Activated CD4-positive, alpha-beta T cell treated with anti-CD3 and anti-CD28 coated beads, Interleukin-2, amount 50 U/mL, for 24 hours (primary cell): ENCODE results near the gene RIPK3.
A peak's percentile ranks its signal among the peaks of the same experiment; 100 is the strongest.
"Not testable (repeated sequence)": the region's sequence is repeated elsewhere in the genome, so short reads cannot be mapped to it uniquely, and the experiment has no call there.

Source experiments
- DNase-seq, 2 donors: peaks; one replicate each; pipeline ENCODE4 v3.0.0-alpha.2; 2020; ENCODE audit warnings: low read depth in 1 of 2, low spot score in 1 of 2

RIPK3 gene

DNA sequence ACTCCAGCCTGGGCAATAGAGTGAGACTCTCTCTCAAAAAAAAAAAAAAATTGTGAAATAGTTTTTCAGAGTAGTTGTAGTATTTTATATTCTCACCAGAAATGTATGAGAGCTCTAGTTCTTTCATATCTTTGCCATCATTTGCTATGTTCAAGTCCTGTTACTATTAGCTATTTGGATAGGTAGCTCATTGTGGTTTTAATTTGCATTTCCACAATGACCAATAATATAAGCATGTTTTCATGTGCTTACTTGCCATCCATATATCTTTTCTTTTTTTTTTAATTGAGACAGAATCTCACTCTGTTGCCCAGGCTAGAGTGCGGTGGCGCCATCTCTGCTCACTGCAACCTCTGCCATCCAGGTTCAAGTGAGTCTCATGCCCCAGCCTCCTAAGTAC is 8.4 kb upstream of the RIPK3 start:
- DNase-seq, result no peak

DNA sequence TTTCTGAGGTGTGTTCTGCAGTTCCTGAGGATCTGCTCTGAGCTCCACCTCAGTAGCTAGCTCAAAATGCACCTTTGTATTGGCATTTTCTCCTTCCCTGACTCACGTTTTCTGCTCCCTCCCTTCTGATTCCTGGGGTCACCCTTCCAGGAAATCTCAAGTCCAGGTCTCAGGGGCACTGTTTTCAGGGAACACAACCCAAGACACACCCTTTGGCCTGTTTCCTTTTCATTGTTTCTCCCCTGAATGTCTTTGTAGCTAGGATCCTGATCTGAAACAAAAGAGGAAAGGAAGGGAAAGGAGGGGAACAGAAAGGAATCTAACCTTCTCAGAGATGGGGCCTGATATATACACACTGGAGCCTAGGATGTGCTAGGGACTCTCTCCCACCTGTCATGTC is 7.3 kb upstream of the RIPK3 start:
- DNase-seq, result no peak

DNA sequence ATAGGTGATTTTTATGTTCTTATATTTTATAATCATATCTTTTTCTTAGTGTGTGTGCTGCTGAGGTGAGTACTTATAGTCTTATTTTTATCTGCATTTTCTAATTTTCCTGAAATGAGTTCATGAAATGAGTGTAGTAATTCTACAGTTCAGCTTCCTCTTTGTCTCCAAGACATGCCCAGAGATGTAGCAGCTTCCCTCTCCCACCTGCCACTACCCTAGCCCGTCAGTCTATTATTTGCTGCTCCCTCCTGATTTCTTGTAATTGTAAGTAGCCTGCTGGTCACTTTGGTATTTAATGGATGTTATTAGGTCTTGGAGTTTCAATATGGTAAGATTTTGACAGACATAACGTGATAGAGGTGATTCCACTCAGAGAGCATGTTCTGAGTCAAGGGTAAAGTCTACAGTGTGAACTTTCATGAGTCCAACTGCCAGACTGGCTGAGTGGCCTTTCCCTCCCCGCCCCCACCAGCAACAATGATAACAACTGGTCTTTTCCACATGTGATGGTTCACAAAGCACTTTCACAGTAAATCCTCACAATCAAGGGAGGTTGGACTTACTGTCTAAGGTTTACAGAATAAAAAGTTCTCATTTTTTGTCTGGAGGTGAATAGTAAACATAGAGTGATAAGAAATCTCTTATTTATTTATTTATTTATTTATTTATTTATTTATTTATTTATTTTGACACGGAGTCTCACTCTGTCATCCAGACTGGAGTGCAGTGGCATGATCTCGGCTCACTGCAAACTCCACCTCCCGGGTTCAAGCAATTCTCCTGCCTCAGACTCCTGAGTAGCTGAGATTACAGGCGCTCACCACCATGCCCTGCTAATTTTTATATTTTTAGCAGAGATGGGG is 4.2 kb upstream of the RIPK3 start:
- DNase-seq, result no peak

DNA sequence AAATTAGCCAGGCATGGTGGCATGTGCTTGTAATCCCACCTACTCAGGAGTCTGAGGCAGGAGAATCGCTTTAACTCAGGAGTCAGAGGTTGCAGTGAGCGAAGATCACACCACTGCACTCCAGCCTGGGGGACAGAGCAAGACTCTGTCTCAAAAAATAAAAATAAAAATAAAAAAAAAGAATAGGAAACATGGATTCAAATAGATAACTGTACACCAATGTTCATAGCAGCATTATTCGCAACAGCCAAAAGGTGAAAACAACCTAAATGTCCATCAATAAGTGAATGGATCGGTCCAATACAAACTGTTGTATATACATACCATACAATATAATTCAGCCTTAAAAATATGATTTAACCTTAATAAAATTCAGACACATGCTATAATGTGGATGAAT is 3.1 kb upstream of the RIPK3 start:
- DNase-seq, result no peak

DNA sequence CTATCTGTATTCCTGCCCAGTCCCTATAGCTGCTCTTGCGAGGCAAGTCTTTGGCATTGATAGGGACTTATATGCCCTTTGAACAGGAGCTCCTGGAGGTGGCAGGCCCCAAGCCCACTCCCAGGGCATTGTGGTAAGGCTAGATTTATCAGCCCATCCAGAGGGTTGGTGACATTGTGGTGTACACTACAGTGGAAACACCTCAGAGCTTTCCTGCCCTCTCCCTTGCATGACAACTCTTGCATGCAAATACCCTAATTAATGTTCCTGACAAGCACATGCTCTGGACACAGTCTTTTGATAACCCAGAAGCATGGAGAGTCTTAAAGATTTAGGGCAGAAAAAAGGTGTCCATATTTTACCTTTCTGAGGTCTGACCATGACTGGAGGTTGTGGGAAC is 815 bp upstream of the RIPK3 start:
- no peak for DNase-seq

DNA sequence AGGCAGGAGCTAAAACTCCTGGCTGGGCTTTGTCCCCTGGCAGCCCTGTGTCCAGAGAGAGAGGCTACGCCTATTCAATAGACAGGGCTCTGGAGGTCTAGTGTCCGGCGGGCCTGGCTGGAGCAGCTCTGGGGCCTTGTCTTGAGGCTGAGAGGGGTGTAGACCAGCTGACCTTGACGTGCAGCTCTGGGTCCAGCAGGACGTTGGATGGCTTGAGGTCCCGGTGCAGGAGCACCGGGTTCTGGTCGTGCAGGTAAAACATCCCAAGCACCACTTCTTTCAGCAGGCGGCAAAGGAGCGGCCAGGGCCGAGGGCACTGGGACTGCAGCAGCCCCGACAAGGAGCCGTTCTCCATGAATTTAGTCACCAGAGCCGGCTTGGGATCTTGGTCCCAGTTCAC is 948 bp downstream of the RIPK3 start:
- no peak for DNase-seq

DNA sequence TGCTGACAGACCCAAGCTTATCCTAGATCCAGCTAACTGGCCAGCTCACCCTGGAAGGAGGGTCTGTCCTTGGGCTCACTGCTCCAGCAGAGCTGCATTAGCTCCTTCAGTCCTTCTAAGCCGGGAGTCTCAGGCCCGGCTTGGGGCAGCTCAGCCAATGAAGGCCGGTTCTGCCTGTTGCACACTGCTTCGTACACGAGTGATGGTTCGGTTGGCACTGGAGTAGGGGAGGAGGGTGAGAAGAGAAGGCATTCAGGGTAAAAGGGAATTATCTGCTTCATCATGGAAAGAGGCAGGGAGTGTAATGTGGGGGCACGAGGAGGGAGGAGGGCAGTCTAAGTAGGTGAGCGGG is 2.0 kb downstream of the RIPK3 start:
- no peak for DNase-seq

DNA sequence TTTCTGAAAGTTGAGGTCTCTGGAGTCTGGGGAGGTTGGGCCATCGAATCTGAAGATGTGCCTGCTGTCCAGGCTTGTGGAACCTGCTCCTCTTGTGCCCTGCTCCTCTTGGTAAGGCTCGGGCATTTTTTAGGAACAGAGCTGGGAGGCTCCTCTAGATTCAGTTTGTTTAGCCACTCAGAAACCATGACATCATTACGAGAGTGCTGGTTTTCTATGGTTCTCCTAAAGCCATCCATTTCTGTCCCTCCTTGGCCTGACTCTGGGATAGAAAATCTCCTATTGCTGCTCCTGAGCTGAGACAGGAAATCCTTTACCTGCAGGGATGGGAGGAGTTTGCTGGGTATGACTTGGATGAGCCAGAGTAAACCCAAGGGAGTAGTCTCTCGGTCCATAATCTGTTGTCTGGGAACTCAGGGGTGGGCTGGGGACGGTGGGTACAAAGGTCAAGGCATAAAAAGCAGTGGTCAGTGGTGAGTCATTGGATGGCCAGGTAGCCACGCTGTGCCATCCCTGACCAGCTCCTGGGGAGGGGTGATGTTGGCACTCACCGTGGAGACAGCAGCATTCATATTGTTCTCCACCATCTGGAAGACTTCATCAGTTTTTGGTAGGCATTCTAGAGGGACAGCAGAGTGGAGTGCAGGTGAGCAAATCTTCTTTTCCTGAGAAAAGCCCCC is 2.5 kb downstream of the RIPK3 start:
- DNase-seq, result no peak

DNA sequence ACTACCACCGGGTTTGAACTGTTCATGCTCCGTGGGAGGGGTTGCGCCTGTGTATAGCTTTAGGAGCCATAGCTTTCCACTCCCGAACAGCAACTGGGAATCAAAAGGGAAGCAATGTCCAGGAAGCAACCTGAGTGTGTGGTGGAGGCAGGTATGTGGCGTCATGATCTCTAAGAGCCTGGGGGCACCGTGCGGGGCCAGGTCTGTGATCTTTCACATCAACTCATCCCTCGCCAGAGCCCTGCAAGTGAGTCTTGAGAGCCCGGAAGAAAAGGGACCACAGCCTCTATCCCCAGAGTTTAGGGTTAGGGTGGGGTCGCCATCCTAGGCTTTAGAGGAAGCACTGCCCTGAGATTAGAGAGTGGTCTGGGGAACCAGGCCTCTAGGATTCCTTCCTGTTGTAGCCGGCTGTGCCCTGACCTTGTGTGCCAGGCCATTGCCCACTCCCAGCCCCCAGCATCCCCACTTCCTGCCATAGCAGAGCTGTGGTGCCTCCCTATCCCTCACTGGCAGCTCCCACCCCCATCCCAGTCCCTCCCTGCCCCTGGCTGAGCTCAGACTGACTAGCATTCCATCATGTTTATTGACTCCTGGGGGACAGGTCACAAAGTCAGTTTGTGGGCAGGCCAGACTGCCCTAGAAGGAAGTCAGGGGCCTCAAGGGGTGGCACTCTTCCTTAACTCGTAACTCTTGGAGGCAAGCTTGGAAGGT is 4.2 kb downstream of the RIPK3 start:
- DNase-seq, result no peak

DNA sequence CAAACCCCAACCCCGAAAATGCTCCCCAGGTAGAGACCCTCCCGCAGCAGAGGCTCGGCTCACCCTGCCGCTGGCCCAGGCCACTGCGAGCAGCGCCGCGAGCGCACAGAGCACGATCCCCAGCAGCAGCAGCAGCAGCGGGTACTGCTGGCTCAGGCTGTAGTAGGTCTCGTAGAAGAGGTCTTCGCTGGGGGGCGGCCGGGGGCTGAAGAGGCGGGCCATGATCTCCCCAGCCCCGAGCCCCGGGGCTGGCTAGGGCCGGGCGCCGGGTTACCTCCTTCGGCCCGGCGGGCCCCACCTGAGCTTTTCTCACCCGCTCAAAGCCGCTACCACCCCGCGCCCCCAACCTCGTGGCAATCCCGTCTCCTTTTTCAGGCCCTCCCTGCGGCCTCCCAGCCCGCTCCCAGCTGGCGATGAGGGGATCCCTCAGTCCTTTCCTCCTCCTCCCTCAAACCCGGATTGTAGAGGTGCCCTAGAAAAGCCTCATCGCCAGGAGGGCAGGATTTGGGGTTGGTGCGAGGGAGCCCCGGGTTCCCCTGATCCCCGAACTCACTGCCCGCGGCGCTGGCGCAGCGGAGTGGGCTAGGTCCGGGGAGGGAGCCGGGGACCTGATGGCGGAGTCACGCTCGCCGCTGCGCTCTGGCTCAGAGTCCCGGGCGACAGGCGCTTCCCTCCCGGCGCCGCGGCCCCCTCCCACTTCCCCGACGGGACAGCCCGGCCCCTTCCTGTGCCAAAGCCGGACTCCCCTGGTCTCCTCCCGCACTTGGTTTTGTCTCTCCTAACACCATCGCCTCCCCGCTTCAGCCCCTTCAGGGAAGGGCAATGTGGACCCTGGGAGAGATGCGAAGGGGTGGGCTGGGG is 5.1 kb downstream of the RIPK3 start, which contains the start of gene ADCY4:
TSS of gene ADCY4 (minus strand) at position 641 of the 861 bp plus-strand sequence. CDS start at position 222, 419 bp downstream.
- DNase-seq, result no peak

DNA sequence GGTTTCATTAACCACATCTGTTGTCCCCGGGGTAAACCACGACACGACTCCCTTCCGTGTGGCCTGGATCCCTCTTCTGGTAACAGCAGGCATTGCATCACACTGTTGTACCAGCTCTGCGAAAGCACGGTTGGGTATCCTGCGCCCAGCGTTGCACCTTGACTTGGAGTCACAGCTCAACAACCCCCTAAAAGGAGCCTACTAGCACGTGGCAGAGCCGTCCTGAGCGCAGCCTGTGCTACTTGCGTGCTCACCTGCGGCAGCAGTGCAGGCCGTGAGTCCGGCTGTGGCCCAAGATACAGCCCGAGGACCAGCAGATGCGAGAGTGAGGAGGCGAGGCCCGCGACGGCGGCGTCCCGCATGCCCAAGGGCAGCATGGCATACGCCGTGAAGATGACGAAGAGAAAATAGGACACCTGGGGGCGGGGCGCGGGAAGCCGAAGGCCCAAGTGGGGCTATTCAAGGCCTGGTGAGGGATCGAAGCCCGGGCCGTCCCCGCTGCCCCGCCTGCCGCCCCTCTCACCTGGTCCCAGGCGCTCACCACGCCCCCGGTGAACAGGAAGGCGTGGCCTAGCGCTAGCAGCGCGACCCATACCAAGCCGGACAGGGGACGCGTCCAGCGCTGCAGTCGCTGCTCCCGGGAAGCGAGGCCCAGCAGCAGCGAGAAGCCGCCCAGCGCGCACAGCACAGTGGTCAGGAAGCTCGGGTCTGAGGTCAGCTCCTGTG is 7.4 kb downstream of the RIPK3 start:
- DNase-seq, result peak; percentile 55 to 84

DNA sequence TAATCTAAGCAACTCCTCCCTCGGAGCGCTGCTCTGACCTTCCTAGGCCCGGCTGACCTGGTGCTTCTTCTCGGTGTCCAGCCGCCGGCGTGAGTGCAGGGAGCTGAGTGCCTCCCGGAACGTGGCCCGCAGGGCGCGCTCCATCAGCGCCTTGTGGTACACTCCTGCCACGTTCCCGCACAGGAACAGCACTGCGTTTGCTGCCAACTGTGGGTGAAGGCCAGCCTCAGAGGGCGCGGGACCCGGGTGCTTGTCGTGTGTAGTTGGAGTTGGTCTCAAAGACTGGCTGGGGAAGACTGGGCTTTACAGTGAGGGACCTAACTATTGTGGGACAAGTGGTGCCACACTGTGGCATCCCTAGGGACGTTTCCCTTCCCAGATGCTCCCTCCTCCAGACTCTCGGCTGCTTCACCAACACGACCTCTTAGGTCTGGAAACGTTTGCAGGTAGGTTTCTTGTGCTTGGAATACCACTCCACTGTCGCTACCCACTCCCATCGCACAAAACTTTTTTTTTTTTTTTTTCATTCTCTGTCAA is 8.0 kb downstream of the RIPK3 start:
- DNase-seq, result no peak

DNA sequence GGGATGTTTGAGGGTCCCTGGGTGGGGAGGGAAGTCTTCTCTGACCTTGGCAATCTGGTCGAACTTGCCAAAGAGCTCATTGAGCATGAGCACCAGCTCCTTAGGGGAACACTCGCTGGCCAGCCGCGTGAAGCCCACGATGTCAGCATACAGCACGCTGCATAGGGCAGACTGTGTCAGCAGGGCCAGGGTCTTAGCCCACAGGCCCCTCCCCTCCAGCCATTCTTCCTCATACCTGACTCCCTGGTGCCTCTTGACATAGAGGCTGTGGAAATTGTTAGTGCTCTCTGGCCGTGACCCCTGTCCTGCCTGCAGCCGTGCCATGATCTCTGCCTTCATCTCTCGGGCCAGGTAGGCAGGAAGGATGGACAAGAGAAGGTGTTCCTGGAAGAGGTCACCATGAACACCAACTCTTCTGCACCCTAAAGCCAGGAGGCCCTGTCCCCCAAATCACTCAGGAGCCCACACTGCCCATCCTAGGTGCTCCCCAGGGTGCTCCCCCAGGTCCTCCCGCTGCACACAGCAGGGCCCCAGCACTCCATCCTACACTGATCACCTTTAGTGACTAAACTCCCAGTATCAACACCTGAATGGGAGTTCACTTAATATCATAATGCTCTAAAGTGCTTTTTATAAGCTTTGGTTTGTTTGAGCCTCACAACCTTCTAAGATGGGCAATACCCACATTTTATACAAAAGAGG is 8.7 kb downstream of the RIPK3 start:
- no peak for DNase-seq

DNA sequence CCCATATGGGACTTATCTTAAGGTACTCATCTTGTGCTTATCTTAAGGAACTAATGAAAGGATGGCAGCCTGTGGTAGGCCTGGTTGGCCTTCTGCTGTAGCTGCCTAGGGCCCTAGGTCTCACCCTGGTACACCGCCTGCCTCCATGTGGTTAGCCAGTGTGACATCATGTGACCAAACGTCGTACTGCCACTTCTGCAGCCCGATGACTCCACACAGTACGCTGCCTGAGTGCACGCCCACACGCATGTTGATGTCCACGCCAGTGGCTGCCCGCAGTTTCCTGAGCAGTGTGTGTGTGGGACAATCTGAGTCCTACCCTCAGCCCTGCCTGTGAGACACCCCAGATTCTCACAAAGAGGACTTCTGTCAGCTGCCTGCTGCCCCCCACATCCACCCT is 10.1 kb downstream of the RIPK3 start:
- DNase-seq, result no peak

DNA sequence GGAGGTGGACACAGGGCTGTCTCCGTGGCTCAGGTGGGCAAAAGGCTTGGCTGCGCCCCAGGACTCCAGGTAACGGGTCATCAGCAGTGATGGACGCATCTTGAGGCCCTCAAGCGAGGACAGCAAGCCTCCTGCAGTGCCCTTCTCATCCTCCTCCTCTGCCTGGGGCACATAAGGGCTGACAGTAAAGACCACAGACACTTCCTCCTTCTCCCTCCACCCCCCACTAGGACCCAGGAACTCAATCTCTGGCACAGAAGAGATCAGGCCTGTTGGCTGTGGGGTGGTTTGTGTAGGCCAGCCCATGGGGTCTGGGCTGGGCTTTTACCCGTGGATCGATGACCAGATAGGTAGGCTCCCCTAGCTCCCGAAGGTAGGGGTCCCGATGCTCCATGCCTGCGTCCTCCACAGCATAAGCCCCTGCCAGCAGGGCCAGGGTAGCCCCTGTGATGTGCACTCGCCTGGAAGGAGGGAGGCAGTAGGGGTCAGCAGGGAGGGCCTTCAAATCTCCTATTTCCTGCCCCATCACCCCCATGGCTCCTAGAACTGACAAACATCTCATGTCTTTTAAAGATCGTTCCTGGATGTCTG is 10.6 kb downstream of the RIPK3 start:
- DNase-seq, result no peak

DNA sequence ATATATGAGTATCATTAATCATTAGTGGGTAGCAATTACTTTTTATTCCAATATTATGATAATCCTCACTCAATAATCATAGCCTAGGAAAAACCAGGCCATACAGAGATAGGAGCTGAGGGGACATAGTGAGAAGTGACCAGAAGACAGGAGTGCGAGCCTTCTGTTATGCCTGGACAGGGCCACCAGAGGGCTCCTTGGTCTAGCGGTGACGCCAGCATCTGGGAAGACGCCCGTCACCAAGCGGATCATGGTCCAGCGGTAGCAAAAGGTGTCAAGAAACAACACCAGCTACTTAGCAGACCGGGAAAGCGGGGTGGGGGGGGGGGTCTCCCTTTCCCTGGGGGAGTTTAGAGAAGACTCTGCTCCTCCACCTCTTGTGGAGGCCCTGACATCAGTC is 11.9 kb downstream of the RIPK3 start:
- DNase-seq, result not testable (repeated sequence)

DNA sequence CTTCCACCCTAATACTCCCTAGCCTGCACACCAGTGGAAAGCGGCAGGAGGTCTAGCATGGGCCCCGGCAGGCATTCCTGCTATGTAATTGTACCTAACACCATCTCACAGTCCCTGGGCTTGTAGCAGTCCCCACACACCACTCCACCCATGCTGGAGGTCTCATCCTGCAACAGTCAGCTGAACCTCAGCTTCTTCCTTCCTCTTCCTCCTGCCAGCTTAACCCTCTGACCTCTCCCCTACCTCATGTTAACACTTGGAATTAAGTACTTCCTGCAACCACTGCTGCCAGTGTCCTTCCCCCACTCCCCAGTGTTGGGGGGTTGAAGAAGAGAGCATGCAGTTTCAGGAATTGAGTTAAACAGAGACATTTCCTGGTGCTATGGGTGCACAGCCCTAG is 12.5 kb downstream of the RIPK3 start:
- DNase-seq, result no peak

DNA sequence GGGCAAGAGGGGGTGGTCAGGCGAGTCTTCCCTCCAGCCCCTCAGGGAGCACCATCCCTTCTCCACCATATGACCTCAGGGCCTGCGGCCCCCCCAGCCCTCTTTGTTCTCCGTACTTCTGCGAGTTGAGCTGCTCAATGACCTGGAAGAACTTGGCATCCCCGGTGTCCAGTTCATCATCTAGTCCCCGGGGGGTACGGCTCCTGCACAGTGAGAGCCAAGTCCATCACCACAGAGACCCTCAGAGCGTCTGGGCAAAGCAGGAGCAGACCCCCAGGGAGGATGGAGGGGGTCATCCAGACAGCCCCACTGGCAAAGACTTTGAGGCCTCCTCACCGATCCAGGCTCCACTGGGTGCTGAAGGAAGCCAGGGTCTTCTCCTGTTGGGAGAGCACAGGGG is 13.8 kb downstream of the RIPK3 start:
- DNase-seq, result no peak

DNA sequence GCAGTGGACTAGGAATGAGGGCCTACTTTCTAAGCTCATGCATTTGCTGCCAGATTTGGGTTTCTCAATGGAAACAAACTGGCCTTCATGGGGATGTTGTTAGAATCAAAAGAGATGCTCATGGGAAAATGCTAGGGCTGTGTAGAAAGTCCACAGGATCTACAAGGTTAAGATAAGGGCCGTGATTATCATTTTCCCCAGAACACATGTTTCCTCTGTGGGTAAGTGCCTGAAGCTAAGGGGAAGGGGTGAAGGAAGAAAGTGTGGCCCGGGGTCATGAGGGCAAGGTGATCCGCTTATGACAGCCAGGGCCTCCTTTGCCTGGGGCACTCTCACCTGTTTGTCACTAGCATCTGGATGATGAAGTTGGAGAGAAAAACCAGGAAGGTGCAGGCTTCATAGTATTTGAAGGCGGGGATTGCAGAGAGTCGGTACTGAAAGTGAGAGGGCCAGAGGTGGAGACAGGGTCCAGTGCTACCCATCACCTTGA is 14.7 kb downstream of the RIPK3 start:
- no peak for DNase-seq
